KG1 (cell line): ENCODE results near the gene DGKI.
"Not testable (repeated sequence)": the region's sequence is repeated elsewhere in the genome, so short reads cannot be mapped to it uniquely, and the experiment has no call there.

Experiments
- DNase-seq: peaks from one replicate; lab custom pipeline; 2025; lab: John Stamatoyannopoulos, UW

Gene DGKI

DNA sequence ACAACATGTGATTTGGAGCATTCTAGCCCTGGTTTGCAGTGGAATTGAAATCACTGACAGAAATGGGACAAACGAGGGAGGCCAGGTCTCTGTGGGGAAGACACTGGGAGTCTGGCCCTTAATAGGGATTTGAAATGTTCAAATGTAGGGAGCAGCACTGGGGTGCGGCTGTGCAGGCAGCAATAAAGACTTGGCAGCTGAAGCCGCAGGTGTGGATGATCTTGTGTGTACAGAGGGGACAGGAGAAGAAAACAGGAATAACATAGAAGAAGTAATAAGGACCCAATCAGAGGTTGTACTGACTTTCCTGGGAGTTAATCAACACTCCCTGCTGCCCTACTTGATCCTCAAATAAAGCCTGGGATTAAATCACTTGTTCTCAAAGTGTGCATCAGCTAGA lies 375.6 kb downstream of the DGKI start:
- no peak for DNase-seq

DNA sequence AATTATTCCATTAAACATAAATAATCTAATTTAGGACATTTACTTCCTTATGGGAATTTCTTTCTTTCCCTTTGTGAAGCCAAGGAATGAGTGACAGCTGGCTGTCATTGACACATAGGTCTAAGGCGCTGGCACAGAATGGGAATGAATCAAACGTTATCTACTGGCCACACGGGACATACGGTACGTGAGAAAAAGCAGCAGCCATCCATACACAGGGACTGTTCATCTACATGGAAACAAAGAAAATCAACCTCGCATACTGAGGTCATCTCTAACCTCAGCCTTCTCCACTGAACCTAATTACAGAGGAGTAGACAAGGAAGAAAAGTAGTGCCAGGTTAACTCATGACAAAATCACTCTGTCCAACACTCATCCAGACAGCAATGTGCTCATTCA lies 376.9 kb downstream of the DGKI start:
- no peak for DNase-seq

DNA sequence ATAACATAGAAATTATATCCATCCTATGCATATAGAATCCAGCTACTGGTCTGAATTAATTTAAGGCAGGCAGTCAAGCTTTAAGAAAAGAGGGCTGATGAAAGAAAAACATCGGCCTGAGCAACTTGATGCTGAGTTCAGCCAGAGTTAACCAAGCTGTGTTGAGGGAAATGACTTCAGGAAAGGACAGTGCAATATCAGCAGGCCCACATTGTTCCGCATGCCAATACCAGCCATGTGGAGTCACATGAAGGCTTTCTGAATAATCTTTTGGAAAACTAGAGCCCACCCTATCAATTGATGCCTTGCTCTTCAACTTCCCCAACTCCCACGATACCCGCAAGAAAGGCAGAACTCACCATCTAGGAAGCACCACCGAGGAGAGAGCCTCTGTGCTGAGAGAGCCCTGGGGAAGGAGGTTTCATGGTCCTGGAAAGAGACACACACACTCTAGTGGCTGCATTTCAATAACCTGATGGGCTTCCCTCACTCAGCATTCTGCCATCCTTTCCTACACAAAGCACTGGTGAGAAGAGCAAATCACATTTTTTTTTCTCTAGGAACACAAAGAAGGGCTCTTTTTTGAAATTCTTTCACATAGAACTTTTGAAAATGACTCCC lies 377.5 kb downstream of the DGKI start:
- DNase-seq: no peak

DNA sequence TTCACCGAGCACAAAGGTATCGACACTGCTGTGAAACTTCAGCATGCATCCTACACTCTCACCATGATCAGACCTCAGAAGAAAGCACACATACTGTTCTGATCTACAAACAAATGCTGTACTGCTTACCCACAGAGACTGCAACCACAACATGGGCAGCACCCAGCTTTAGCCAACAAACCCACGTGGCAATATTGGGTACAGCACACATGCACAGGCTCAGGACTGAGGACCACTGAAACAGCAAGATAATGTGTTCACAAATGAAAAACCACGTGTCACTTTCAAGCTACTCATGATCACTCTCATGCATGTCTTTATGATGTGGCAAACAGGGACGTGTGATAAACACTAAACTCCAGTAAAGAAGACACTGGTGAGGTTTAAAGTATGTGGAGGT lies 383.9 kb downstream of the DGKI start:
- no peak for DNase-seq

DNA sequence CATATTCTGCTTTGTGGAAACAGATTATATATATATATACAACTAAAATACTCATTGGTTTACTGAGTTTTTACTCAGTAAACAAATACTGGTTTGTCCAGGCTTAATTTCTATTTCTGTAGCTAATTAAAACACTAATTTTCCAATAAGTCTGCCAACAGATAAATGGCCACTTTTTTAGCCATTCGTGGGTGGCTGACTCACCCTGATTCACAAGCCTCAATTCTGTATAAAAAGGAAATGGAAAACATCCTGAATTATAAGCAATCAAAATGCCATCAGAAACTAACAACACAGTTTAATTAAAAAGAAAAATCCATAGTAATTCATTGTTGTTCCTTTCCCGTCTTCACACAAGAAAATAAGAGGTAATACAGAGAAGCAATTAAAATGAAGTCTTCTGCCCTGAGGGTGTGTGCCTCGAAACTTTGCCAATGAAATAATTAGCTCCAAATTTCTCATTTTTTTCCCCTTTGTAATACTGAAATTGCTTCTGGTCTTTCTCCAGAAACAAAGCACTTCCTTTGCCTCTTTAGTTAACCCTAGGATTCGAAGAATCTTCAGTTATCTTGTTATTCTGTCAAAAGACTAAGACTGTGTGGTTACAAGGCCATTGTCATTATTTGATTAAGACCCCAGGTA lies 384.6 kb downstream of the DGKI start:
- DNase-seq: no peak

DNA sequence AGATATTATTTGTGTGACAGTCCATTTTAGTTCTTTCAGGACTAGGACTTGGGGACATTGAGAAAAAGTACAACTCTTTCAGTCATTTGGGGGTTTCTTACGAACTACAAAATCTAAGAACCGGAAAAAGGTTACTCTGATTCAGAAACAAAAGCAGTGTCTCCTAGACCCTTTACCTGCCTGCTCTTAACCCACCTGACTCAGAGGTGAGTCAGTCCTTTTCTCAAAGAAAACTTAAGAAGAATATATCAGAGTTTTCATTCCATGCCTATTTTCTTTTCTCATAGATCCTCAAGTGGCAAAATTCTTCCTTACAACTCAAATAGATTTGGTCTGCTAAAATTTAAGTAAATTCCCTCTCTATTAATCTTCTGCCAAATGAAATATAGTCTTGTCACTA lies 388.4 kb downstream of the DGKI start:
- no peak for DNase-seq

DNA sequence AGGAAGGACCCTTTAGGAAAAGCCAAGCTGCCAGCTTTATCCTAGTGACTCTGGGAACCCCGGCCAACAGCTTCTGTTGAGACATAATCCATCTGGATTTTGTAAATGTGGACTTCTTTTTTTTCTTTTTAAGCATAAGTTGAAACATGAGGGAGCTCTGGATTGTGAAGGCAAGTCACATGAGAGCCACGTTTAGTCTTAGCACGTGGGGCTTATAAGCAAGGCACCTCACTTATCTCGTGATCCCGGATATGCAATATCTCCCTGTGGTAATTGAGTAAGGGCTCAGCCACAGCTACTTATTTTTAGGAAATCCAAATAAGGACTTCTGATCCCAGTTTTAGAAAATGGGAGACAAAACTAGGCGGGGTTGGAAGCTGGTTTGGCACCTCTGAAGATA lies 392.0 kb downstream of the DGKI start:
- no peak for DNase-seq

DNA sequence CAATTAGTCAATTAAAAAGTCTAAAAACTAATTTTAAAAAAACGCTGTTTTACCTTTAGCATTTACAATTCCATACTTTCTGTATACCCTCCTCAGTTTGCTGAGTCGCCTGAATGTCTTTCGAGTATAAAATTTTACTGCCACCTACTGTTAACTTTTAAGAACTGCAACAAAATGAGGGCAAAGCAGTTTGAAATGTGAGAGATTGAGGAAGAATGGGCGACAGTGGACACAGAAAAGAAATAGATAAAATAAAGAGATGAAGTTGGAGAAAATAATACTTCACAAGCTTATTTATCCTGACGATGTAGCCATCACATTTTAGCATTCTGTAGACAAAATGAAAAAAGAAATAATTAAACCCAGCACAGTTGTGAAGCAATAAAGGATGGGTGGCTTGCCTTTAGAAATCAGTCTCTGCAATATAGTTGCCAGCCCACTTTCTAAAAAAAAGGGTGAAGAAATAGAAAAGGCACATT lies 392.5 kb downstream of the DGKI start:
- no peak for DNase-seq

DNA sequence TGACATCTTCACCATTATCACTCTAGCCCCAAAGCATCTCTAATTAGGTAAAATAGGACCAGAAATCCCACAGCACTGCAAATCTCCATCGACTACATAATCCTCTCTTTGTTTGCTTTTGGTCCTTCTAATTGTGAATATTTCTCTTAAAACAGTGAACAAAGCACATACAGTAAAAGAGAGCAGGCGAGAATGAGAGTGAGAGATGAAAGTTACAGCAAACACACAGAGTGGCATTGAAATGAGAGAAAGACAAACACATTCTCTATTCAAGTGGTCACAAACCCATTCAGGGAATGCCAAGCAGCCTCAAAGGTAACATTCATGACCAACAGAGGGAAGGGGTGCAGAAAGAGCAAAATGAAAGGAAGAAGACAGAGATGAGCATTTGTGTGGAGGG lies 393.4 kb downstream of the DGKI start:
- no peak for DNase-seq

DNA sequence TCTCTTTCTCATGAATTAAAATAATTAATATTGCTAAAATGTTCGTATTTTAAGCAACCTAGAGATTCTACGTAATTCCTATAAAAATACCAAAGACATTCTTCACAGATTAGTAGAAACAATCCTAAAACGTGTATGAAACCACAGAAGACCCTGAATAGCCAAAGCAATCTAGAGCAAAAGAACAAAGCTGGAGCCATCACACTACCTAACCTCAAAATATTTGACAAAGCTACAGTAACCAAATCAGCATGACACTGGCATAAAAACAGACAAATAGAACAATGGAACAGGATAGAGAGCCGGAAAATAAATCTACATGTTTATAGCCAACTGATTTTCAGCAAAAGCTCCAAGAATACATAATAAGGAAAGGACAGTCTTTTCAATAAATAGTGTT lies 397.8 kb downstream of the DGKI start:
- DNase-seq: no peak

DNA sequence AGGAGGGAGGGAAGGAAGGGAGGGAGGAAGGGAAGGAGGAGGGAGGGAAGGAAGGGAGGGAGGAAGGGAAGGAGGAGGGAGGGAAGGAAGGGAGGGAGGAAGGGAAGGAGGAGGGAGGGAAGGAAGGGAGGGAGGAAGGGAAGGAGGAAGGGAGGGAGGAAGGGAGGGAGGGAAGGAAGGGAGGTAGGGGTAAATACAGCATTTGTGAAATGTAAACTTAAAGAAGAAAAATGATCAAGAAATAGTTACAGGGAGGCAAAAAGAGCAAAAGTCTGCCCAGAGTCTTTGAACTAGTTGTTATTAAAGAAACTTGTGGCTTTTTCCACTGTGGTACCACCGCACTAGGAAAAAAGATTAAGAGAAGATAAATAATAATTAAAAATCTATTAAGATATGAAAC lies 398.2 kb downstream of the DGKI start:
- DNase-seq: not testable (repeated sequence)

DNA sequence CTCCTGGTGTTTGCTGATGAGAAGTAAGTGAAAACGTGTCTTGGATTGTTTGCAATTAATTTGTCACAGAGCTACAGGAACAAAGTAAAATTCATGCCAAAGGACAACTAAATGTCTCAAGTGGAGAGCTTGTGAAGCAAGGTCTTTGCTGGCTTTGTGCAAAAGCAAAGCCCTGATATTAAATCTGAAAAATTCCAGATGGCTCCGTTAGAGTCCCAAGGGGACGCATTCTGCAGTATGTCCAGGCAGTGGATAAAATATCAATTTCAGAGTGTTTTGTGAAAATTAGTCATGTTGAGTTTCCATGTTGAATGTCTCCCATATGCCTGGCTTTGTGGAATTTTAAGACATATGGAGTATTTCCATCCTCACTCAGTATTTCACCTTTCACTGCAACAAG lies 400.7 kb downstream of the DGKI start:
- DNase-seq: no peak

DNA sequence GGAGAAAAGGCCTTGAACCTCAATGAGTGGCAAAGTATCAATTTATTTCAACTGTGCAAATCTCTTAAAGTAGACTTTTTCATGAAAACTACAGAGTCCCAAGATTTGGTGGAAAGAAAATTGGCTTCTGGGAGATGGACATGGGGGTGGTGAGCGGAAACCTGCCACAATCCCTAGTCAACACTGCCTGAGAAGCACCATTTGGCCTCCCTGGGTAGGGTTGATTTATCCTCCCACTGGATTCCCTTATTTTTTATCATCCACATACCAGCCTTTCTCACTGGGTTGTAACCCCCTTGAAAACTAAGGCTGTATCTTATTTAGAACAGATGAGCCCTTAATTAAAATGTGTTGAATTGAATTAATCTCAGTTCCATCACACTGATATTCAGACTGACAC lies 401.5 kb downstream of the DGKI start:
- DNase-seq: no peak

DNA sequence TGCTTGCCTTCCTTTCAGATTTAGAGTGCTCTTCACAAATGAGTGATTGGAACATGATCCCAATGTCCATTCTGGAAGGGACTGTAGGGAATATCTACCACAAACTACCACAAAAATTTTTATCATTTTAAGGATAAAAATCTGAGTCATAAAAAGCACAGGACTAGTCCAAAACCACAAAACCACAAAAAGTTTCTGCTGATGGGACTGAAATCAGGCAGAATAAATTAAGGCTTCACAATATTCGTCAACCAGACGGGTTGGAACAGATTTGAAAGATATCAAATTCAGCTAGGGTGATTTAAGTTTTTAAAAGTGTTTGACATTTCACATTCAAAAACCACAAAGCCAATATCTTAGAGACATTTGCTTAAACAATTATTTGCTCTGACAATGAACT lies 403.2 kb downstream of the DGKI start:
- no peak for DNase-seq

DNA sequence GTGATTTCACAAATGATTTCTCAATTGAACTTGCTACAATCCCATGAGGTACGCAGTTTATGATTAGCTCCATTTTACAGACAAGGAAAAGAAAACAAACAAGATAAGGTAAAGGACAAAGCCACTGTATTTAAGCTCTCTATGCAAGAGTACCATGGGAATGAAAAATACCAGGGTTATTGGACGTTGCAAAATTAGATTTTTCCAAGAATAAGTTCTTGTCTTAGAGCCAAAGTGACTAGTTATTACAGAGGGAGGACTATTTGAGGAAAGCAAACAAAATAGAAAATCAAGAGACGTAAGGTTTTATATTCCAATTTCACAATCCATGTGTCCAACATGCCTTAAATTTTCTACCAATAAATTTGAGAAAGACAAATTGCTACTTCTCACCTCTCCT lies 405.3 kb downstream of the DGKI start:
- no peak for DNase-seq

DNA sequence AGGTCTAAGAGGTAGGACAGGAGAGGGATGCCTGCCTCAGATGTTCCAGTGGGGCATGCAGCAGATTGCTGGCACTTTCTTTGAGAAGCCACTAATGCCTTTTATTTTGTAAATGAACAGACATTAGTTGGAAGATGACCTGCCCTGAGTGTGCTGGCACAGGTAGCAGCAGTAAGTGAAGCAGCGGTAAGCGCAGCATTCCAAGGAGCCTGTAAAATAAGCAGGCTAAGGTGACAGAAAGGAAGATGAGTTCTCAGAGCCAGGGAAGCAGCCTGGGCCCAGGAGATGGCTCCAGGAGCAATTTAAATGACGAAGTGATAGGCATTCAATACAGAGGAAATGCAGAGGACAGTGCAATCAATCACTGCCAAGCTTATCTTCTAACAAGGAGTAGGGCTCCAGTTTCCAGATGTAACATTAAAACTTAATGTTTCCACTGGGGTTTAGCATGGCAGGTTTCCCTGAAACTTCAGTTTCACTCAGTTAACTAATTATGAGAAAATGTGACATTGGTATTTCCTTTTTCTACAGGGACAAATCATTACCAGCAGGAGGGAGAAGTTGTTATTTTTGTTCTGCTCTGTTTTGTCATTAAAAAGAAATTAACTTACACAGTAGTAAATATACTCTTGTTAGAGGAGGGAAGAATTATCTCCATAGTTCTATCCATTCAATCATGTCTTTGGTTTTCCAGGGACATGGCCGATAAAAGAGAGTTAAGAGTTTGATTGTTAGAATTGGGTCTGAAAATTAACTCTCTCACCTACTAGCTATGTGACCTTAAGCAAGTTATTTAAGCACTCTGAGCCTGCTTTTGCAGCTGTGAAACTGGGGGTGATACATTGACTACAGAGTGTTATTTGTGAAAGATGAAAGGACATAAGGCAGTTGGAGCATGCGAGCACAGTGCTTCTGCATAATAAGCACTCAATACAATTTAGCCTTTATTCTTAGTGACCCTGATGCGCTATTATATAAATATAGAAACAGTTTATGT lies 406.6 kb downstream of the DGKI start:
- DNase-seq: no peak

DNA sequence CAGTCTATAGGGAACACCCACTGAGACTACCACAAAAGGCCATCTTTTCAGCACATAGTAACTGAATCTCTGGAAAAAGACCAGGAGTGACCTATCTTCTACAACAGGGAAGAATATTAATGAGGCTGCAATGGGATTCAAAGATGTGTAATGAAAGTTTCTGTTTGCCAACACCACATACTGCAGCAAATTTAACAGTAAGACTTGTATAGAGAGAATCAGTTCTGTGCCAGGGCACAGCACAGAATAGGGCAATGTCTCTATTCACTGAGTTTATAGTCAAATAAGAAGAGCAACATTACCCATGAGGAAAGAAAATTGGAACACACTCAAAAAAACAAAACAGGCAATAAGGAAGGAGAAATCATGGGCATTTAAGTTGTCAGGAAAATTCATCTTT lies 411.8 kb downstream of the DGKI start:
- DNase-seq: no peak

DNA sequence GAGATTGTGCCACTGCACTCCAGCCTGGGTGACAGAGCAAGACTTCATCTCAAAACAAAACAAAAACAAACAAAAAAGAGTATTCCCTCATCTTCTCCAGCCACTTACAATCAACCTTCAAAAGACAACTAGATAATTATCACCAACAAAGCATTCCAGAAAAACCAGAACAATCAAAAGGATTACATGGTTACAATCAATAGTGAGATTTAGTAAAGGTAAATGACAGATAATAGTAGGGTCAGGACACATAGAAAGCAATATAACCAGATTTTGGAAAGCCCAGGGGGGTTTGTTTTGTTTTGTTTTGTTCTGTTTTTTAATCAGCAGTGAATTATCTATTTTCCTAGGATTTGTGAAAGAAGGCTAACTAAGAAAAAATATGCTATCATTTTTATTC lies 412.2 kb downstream of the DGKI start:
- no peak for DNase-seq

DNA sequence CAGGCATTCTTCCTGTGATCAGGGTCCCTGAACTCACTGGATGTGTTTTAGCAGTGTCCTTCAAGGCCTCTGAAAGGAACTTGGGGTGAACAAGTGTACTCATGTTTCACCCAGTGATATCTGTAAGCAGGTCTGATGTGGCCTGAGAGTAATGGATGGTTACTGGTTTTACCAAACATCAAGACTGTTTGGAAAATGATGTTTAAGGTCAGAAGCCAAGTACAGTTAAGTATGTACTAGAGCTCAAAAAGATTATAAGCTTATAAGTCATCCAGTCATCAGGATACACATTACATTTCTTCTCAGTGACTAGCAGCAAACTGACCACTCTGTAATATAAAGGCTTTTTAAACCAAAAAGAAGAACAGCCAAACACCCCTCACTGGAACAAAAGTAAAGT lies 423.5 kb downstream of the DGKI start:
- DNase-seq: no peak

DNA sequence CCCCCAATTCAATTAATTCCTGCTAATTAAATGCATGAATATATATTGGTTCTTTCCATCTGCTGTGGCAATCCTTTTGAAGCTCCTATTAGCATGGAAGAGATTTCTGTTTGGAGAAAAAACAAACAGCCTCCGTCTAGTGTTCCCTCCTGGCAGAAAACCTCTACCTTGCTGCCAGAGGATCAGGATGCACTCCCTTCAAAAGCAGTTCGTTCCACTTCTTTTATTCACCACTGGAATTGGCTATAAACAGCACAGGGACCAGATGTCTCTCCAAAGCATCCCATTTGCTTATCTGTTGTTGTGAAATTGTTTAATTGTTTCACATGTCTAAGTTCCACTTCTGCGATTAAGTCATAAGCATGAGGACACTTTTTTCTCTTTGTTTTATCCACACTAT lies 425.4 kb downstream of the DGKI start:
- no peak for DNase-seq

DNA sequence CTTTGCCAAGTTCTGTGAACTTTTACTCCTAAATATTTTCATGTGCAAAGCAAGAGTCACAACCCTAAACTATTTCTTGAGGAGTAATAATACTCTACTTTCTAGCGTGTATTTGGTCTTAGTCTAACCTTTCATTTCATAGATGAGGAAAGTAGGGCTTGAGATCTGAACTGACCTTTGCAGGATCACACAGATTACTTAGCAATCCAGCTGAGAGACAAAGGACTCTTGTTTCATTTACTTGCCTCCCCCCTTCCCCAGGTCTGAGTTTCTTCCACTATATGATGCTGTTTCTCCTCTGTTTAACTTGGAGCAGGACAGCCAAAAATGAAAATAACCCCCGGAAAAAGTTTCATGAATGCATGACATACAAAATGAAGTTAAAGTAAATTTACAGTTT lies 427.9 kb downstream of the DGKI start:
- DNase-seq: no peak

DNA sequence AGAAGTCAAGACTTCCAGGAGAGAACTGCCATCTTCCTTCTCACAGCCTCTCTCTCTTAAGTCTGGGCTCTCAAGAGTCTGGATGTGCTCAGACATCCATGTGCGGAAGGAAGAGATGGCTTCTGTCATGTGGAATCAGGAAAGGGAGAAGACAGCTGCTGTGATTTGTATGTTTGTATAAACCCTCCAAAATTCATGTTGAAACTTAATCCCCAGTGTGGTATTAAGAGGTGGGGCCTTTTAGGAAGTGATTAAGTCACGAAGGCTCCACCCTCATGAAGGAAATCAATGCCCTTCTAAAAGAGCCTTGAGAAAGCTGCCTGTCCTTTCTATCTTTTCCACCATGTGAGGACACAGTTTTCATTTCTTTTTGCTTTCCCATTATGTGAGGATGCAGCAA lies 429.3 kb downstream of the DGKI start:
- no peak for DNase-seq

DNA sequence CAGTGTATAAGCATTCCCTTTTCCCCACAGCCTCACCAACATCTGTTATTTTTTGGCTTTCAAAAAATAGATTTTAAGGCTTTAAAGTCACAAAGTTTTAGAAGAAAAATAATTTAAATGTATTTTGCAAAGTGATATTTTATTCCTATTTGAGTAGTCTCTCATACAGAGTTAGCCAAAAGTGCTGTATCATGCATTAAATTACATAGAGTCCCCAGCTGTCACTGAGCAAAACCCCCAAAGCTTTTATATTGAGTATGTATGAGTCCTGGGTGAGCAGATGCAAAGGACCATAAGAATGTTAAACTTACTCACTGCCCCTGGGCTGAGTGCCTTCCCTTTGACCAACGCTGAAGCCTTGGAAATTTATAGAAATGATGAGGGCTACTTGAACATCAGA lies 432.9 kb downstream of the DGKI start:
- no peak for DNase-seq
